GM19239 (cell line): Measurements from ENCODE around the gene SEMA3G.

Experiments
- DNase-seq: peaks from one replicate; pipeline ENCODE4 v3.0.0; 2011; ENCODE audit warnings: low spot score; ENCODE audit not compliant: insufficient read length
- FAIRE-seq: peaks from 2 replicates; lab custom pipeline; 2011; peaks lifted over from hg19 to GRCh38; lab: Jason Lieb, UNC

The SEMA3G gene

GRCh38 chr3:52454938-52455282 is 10.0 kb upstream of the SEMA3G start:
- no peak for DNase-seq
- FAIRE-seq: no peak

- FAIRE-seq: peak; percentile 53
These were observed 9.5 kb upstream of the SEMA3G start for GRCh38 chr3:52454250-52454937.

GRCh38 chr3:52453496-52454249 is 8.8 kb upstream of the SEMA3G start, which contains the start of gene TNNC1:
Gene TNNC1 (minus strand): TSS chr3:52454041. CDS start chr3:52454015, 26 bp downstream.
- FAIRE-seq (no peak), DNase-seq (no peak)

More at GRCh38 chr3:52454250-52454937, 9.5 kb upstream of the SEMA3G start:
- no peak for DNase-seq

- DNase-seq: no peak
These were observed 7.8 kb upstream of the SEMA3G start for GRCh38 chr3:52452570-52453221.

GRCh38 chr3:52452126-52452525 is 7.2 kb upstream of the SEMA3G start:
- DNase-seq (no peak), FAIRE-seq (no peak)

More at GRCh38 chr3:52452570-52453221, 7.8 kb upstream of the SEMA3G start:
- no peak for FAIRE-seq

GRCh38 chr3:52451237-52452083 is 6.6 kb upstream of the SEMA3G start:
- DNase-seq (no peak), FAIRE-seq (no peak)

GRCh38 chr3:52450489-52451236 is 5.8 kb upstream of the SEMA3G start:
- DNase-seq (no peak), FAIRE-seq (no peak)

GRCh38 chr3:52447512-52448355 is 2.8 kb upstream of the SEMA3G start:
- no peak for FAIRE-seq

GRCh38 chr3:52446631-52447511 is 2.0 kb upstream of the SEMA3G start:
- FAIRE-seq (peak; percentile 82), DNase-seq (peak; percentile 62)

More at GRCh38 chr3:52447512-52448355, 2.8 kb upstream of the SEMA3G start:
- no peak for DNase-seq

GRCh38 chr3:52446042-52446441 is 1.1 kb upstream of the SEMA3G start:
- DNase-seq (no peak), FAIRE-seq (no peak)

GRCh38 chr3:52443791-52444687 is 864 bp downstream of the SEMA3G start:
- DNase-seq (no peak), FAIRE-seq (no peak)

GRCh38 chr3:52443268-52443610 is 1.7 kb downstream of the SEMA3G start:
- no peak for FAIRE-seq
- no peak for DNase-seq

- FAIRE-seq: no peak
- no peak for DNase-seq
These were observed 2.3 kb downstream of the SEMA3G start for GRCh38 chr3:52442409-52443267.

GRCh38 chr3:52441772-52442332 is 3.1 kb downstream of the SEMA3G start:
- no peak for DNase-seq
- FAIRE-seq: no peak

- DNase-seq (no peak), FAIRE-seq (no peak)
These were observed 3.7 kb downstream of the SEMA3G start for GRCh38 chr3:52441091-52441771.
